ENCODE results near the gene AQP12A. TPM values are rescaled to one million over a fixed set of nuclear protein-coding genes. Genes with fewer than 3 reads are reported as not detected.

Gene AQP12A
- polyA plus RNA-seq, 2 of the 4 experiments (the other 2 are of a cell fraction): not detected

DNA sequence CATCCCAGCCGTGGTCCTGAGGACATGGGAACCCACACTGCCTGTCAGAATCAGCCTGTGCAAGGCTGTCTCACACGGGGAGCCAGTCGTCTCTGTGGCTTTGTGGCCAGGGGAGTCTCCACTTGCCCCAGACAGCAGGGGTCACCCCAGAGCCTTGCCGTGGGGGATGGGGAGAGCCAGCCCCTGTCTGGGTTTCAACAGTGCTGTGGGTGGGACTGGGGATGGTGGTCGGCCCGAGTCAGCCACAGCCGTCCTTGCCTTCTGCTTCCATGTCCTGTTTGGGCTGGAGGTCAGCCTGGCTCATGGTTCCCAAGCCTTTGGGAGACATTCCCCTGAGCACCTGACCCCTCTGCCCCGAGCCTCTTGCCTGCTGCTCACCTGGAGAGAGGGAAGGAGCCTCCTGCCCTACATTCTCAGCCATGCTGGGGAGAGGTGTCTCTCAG lies 46.8 kb upstream of the AQP12A start:
- FAIRE-seq (no peak), DNase-seq (ENCODE audit: low read depth in 1 of 2, low spot score in 1 of 2) (no peak), ATAC-seq (no peak)
- no peak overlapping the region for H3K4me3 ChIP-seq
- no peak overlapping the region for H3K27ac ChIP-seq
- H3K4me2 ChIP-seq: no peak overlapping the region
- 18% methylated on average over 4 of the region's 8 CpGs for WGBS (ENCODE audit: missing lambda C conversion rate)
- TF ChIP-seq HOXA7 (CRISPR knock-in tag; IDR thresholded peaks at IDR 0.05): no peak
- TF ChIP-seq, protein P1, sequence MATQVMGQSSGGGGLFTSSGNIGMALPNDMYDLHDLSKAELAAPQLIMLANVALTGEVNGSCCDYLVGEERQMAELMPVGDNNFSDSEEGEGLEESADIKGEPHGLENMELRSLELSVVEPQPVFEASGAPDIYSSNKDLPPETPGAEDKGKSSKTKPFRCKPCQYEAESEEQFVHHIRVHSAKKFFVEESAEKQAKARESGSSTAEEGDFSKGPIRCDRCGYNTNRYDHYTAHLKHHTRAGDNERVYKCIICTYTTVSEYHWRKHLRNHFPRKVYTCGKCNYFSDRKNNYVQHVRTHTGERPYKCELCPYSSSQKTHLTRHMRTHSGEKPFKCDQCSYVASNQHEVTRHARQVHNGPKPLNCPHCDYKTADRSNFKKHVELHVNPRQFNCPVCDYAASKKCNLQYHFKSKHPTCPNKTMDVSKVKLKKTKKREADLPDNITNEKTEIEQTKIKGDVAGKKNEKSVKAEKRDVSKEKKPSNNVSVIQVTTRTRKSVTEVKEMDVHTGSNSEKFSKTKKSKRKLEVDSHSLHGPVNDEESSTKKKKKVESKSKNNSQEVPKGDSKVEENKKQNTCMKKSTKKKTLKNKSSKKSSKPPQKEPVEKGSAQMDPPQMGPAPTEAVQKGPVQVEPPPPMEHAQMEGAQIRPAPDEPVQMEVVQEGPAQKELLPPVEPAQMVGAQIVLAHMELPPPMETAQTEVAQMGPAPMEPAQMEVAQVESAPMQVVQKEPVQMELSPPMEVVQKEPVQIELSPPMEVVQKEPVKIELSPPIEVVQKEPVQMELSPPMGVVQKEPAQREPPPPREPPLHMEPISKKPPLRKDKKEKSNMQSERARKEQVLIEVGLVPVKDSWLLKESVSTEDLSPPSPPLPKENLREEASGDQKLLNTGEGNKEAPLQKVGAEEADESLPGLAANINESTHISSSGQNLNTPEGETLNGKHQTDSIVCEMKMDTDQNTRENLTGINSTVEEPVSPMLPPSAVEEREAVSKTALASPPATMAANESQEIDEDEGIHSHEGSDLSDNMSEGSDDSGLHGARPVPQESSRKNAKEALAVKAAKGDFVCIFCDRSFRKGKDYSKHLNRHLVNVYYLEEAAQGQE (IDR thresholded peaks at IDR 0.05): no peak
- no peak for TF ChIP-seq JUNB (IDR thresholded peaks at IDR 0.05)
- TF ChIP-seq, protein P2, sequence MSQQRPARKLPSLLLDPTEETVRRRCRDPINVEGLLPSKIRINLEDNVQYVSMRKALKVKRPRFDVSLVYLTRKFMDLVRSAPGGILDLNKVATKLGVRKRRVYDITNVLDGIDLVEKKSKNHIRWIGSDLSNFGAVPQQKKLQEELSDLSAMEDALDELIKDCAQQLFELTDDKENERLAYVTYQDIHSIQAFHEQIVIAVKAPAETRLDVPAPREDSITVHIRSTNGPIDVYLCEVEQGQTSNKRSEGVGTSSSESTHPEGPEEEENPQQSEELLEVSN (IDR thresholded peaks at IDR 0.05; ENCODE audit: borderline replicate concordance, low read depth): no peak
- no peak for TF ChIP-seq HOXB13 (CRISPR knock-in tag; IDR thresholded peaks at IDR 0.05; ENCODE audit: low read depth)
- TF ChIP-seq, protein P3, sequence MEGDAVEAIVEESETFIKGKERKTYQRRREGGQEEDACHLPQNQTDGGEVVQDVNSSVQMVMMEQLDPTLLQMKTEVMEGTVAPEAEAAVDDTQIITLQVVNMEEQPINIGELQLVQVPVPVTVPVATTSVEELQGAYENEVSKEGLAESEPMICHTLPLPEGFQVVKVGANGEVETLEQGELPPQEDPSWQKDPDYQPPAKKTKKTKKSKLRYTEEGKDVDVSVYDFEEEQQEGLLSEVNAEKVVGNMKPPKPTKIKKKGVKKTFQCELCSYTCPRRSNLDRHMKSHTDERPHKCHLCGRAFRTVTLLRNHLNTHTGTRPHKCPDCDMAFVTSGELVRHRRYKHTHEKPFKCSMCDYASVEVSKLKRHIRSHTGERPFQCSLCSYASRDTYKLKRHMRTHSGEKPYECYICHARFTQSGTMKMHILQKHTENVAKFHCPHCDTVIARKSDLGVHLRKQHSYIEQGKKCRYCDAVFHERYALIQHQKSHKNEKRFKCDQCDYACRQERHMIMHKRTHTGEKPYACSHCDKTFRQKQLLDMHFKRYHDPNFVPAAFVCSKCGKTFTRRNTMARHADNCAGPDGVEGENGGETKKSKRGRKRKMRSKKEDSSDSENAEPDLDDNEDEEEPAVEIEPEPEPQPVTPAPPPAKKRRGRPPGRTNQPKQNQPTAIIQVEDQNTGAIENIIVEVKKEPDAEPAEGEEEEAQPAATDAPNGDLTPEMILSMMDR (IDR thresholded peaks at IDR 0.05): no peak
- no peak for TF ChIP-seq KDM5A (IDR thresholded peaks at IDR 0.05)
- no peaks in the 10 kb centered on the region for H3K4me1 ChIP-seq
- POLR2A ChIA-PET: no interaction called here
- no peaks in the 10 kb centered on the region for H3K9me3 ChIP-seq
- CTCF ChIA-PET: interaction anchor here (0.6 kb wide), 1 partner anchor 317 kb away, joined by 3 read pairs; no protein-coding TSS in a partner anchor

DNA sequence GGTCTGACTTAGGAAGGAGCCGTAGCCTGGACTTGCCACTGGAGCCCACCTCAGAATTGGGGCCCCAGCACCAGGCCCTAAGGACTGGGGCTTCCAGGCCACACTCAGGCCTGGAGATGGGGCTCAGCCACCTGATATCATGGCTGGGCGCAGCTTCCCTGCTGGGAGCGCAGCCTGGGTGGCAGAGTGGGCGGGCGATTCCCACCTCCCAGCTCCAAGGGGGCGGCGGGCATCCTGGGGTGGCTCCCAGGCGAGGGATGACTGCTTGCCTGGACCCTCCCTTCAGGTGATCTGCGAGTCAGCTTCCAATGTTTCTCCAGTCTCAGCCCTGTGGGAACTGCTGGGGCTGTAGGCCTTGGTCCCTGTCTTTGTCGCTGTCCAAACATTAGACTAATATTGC lies 46.3 kb upstream of the AQP12A start:
- H3K4me3 ChIP-seq: no peak overlapping the region
- ChIA-PET POLR2A (no interaction called here), CTCF (interaction anchor here (0.6 kb wide), 1 partner anchor 318 kb away, joined by 3 read pairs; no protein-coding TSS in a partner anchor)
- no peak overlapping the region for H3K4me2 ChIP-seq
- no peaks in the 10 kb centered on the region for H3K4me1 ChIP-seq
- DNase-seq (ENCODE audit: low read depth in 1 of 2, low spot score in 1 of 2) (no peak), ATAC-seq (no peak), FAIRE-seq (no peak)
- no peaks in the 10 kb centered on the region for H3K9me3 ChIP-seq
- TF ChIP-seq, protein P4, sequence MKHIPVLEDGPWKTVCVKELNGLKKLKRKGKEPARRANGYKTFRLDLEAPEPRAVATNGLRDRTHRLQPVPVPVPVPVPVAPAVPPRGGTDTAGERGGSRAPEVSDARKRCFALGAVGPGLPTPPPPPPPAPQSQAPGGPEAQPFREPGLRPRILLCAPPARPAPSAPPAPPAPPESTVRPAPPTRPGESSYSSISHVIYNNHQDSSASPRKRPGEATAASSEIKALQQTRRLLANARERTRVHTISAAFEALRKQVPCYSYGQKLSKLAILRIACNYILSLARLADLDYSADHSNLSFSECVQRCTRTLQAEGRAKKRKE (CRISPR knock-in tag; IDR thresholded peaks at IDR 0.05; ENCODE audit: low read depth): no peak
- no peak for TF ChIP-seq HMGXB4 (CRISPR knock-in tag; IDR thresholded peaks at IDR 0.05; ENCODE audit: borderline replicate concordance)
- H3K27ac ChIP-seq: no peak overlapping the region
- 47% methylated on average over 4 of the region's 10 CpGs for WGBS (ENCODE audit: missing lambda C conversion rate)

DNA sequence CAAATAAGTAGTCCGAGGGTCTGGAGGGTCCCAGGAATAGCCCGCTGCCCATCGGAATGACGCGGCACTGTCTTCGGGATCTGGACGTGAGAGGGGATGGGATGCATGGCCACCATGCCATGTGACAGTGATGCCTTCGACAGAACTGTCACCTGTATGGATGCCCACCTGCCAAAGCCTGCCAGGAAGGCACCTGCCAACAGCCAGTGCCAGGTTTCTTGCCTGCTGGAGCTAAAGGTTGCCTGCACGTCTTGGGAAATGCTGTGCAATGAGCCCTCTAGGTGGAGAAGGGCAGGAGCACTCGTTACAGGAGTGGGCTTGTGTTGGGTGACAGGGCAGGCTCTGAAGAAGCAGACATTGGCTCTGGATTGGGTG lies 45.9 kb upstream of the AQP12A start:
- TF ChIP-seq, protein P5, sequence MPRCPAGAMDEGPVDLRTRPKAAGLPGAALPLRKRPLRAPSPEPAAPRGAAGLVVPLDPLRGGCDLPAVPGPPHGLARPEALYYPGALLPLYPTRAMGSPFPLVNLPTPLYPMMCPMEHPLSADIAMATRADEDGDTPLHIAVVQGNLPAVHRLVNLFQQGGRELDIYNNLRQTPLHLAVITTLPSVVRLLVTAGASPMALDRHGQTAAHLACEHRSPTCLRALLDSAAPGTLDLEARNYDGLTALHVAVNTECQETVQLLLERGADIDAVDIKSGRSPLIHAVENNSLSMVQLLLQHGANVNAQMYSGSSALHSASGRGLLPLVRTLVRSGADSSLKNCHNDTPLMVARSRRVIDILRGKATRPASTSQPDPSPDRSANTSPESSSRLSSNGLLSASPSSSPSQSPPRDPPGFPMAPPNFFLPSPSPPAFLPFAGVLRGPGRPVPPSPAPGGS (IDR thresholded peaks at IDR 0.05): no peak
- no peak overlapping the region for H3K4me2 ChIP-seq
- H3K9me3 ChIP-seq: no peaks in the 10 kb centered on the region
- WGBS (ENCODE audit: missing lambda C conversion rate): 66% methylated on average over 10 of the region's 10 CpGs
- ChIA-PET CTCF (interaction anchor here (0.6 kb wide), 2 partner anchors 148 to 318 kb away, joined by 3 read pairs; no protein-coding TSS in a partner anchor), POLR2A (no interaction called here)
- H3K4me1 ChIP-seq: no peaks in the 10 kb centered on the region
- H3K27ac ChIP-seq: no peak overlapping the region
- H3K4me3 ChIP-seq: no peak overlapping the region
- FAIRE-seq (no peak), DNase-seq (ENCODE audit: low read depth in 1 of 2, low spot score in 1 of 2) (no peak), ATAC-seq (no peak)
